Left cardiac atrium (tissue), 4 donors: ENCODE data around the gene MFF. TPM values are rescaled to one million over a fixed set of nuclear protein-coding genes. Genes with fewer than 3 reads are reported as not detected.
"Not testable (repeated sequence)": the region's sequence is repeated elsewhere in the genome, so short reads cannot be mapped to it uniquely, and the experiment has no call there.

Experiments used
- ATAC-seq, 2 donors: fragments of 200-7000 bp; cut with Tn5 transposase; one replicate each; pipeline ENCODE4 v1.9.1; 2020; ENCODE audit warnings: mild to moderate bottlenecking in 2 of 2, moderate library complexity in 2 of 2
- DNase-seq: peaks from one replicate; pipeline ENCODE4 v3.0.0-alpha.2; 2020
- intact Hi-C, 2 donors: fragments of 100-400 bp; cut with DNase I; formaldehyde crosslinking; loops; one replicate each; pipeline versions ENCODE4 v1.14.1 to v1.15.1; 2022 to 2023
- total RNA-seq, 2 donors: library from RNA; stranded (reverse); fragmentation: NEBNext Ultra II Directional; extraction: Animal tissue kit (Norgen Biotek cat#: 25700); gene quantifications; one replicate each; pipeline ENCODE4 v1.2.1, GENCODE V29; 2021
- donor health status: DM: no; HTN: yes; CAD: no.
- donor health status: DM: no; HTN: yes; CAD: no; lungs with severe emphysema.
- donor health status: DM: yes; HTN: yes; CAD: no.
- donor health status: Dilated cardiomyopathy.

MFF gene
- total RNA-seq, 2 donors from 2014 or later: 69.9 to 70.2 TPM

DNA sequence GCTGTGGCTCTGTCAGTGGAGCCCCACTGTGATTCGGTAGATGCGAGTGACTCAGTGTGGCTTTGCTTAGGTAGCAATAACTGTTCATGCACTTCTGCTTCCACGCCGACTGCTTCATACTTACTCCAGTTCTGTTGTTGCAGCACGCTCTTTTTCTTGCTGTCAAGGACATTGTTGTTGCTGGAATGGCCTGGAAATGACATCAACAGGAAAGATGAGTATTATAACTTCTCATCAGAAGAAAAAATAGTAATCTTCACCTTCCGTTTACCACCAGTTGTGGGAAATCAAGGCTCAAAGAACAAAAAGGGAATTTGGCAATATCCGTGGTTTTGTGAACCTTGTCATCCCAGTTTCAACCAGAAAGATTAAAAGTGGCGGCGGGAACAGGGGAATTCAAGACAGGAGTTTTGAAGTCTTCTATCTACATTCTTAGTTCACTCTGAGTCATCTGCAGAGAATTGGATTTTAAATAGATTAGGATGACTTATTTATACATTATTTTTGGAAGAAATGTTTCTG, 45.8 kb downstream of the MFF start:
- ATAC-seq: peak in 1 of 2 donors; percentile 77
- DNase-seq: peak; percentile 46
- intact Hi-C loops: no loop called here

DNA sequence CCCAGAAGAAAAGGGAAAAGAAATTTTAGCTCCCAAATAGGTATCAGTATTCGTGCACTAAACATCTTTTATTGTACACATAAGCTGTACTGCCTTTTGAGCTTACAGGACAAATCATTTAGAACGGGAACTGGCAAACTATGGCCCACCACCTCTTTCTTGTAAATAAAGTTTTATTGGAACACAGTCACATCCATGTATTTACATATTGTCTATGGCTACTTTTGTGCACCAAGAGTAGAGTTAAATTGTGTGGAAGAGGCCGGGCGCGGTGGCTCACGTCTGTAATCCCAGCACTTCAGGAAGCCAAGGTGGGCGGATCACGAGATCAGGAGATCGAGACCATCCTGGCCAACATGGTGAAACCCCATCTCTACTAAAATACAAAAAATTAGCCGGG, 48.3 kb downstream of the MFF start:
- no peak for ATAC-seq
- DNase-seq: no peak
- intact Hi-C loops: no loop called here

GRCh38 chr2:227374158-227374557, 49.1 kb downstream of the MFF start:
- ATAC-seq (no peak), DNase-seq (no peak)
- intact Hi-C loops: no loop called here

- ATAC-seq (no peak), DNase-seq (no peak)
- intact Hi-C loops: no loop called here
Measured at GRCh38 chr2:227376656-227377396, 51.8 kb downstream of the MFF start.

DNA sequence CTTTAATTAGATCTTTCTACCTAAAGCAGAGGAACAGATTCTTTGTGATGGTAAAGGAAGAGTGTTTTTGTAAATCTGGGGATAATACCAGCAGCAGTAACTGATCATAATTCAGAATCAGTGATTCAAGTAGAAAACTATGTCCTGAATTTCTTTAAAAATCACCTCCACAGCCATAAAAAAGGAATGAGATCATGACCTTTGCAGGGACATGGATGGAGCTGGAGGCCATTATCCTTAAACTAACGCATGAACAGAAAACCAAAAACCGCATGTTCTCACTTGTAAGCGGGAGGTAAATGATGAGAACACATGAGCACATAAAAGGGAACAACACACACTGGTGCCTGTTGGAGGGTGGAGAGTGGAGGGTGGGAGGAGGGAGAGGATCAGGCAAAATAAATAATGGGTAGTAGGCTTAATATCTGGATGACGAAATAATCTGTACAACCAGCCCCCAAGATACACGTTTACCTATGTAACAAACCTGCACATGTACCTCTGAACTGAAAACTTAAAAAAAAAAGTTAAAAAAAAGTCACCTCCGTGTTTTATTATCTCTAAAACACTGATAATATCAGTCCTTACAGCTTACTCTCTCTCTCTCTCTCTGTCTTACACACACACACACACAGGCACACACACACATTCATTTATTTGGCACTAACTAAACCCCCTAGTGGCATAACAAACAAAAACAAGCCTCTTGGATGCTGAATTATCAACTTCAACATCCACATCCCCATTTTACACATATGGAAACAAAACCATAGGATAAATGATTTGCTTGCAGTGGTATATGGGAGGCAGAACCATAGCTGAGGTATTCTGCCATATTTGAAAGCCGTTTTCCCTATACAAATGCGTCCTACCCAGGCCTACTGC, 52.7 kb downstream of the MFF start:
- ATAC-seq: no peak
- intact Hi-C loops: no loop called here
- no peak for DNase-seq

DNA sequence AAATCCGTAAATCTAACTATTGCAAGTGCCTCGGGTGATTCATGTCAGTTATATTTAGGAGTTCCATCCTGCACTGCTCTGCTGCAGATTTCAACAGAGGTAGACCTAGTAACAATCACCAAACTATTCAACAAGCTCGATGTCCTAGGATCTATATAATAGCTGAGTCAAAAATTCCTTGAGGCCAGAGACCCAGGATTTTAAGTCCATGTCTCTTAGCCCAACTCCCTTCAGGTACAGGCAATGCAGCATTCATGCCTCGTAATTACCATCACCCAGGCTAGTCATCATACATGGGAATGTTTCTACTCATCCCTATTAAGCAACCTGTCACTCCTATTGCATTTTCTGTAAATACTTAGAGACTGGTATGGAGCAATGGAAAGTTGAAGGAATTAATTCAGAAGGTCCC, 53.3 kb downstream of the MFF start:
- intact Hi-C loops: no loop called here
- ATAC-seq: no peak

GRCh38 chr2:227379095-227379494, 54.0 kb downstream of the MFF start, which contains the start of gene TM4SF20:
TSS of gene TM4SF20 (minus strand) at chr2:227379306. CDS start at chr2:227379268, 38 bp downstream.
- no peak for DNase-seq
- ATAC-seq: no peak
- intact Hi-C loops: no loop called here

More for the DNA sequence above, 53.3 kb downstream of the MFF start:
- no peak for DNase-seq

- intact Hi-C loops, DNase-seq, ATAC-seq: not testable (repeated sequence)
Measured at GRCh38 chr2:227382241-227382835, 57.3 kb downstream of the MFF start.

- no peak for ATAC-seq
- intact Hi-C loops: no loop called here
- no peak for DNase-seq
Measured at GRCh38 chr2:227383686-227384085, 58.6 kb downstream of the MFF start.

DNA sequence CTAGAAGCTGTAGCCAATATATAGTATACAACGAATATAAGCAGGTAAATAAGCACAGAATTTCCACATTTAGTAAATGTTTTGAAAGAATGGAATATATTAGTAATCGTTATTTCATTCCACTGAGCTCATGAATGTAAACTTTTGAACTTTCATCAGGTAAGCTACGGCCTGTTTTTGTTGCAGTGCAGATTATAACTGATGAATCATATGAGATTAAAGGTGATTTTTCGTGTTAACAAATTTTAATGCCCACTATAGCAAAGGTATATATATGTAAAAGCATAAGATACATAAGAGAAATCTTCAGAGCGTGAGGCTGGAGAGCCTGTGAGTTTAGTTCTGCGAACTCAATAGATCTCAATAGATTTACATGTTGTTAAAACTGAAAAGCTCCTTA, 61.6 kb downstream of the MFF start:
- intact Hi-C loops: no loop called here

DNA sequence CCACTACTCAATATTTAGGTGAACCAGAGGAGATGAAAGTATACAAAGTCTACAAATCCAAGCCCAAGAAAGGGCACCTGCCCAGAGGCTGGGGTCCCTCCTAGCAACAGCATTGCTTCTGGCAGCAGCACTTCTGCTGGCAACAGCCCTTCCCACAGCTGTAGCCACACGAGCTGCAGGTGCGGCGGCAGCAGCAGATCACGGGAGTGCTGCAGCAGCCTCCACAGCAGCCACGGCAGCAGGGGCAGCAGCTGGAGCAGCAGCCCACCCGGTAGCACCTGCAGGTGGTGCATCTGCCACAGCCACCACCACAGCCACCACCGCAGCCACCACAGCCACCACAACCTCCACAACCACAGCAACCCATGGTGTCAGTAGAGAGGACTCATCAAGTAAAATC, 62.5 kb downstream of the MFF start, which contains the start of gene SCYGR1:
Gene SCYGR1 (minus strand): TSS at position 367 of the 400 bp plus-strand sequence. CDS start 0 bp downstream, at position 367.
- DNase-seq, intact Hi-C loops, ATAC-seq: not testable (repeated sequence)

More for the DNA sequence above, 61.6 kb downstream of the MFF start:
- DNase-seq (no peak), ATAC-seq (no peak)

DNA sequence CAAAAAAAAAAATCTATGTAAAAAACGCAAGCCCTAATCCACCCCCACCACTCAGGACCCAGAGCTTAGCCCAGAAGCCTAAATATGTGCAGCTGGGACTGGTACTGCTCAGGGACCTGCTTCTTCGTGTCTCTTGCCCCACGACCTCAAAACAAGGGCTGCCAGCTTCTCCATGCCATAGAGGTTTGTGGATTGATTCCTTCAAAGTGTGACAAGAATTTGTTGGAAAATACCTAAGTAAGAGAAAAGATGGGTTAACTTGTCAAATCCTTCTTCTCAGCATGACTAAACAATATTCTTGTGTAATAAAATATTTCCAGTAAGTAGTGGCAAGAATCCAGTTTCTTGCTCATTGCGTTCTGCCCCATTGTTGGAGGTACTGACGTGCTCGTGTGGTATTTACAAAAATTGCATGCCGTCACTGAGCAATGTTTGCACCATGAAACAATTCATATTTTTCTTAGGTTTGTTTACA, 63.5 kb downstream of the MFF start:
- ATAC-seq (no peak), DNase-seq (no peak)
- intact Hi-C loops: no loop called here

DNA sequence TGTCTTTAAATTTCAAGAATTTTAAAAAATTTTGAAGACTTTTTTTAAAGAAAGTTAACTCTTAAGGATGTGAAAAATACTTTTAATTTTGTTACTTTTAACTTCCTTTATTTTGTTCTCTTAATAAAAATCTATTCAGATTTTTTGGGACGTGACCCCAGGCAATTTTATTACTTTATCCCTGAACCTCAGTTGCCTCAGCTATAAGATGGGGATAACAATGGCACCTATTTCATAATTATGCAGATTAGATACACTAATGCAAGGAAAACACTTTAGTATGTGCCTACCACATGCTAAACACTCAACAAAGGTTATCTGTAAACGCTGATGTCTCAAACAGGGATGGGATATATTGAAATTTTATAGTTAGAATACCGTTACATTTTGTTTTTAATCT, 64.2 kb downstream of the MFF start:
- ATAC-seq: no peak
- intact Hi-C loops: no loop called here
- no peak for DNase-seq

- intact Hi-C loops: no loop called here
- ATAC-seq: no peak
- DNase-seq: no peak
Measured at GRCh38 chr2:227389661-227390060, 64.6 kb downstream of the MFF start.

- intact Hi-C loops: no loop called here
- ATAC-seq (no peak), DNase-seq (no peak)
Measured at GRCh38 chr2:227390468-227391256, 65.6 kb downstream of the MFF start.

DNA sequence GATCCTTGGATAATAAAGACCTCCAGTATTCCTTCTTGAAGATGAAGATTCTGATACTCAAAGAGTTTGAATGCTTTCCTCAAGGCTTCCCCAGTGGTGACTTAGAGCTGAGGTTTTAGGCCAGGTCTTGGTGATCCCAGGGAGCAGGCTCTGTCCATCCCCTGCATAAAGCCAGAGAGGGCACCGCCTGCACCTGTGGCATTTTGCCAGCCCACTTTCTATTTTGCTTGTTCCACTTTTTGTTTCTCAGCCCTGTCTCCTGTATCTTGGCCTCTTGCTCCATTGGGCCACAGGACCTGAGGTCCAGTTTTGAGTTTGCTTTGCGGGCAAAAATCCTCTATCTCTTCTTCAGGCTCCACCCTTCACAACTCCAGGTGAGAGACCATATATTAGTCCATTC, 69.3 kb downstream of the MFF start:
- intact Hi-C loops: no loop called here
- DNase-seq (no peak), ATAC-seq (no peak)

GRCh38 chr2:227395556-227395955, 70.5 kb downstream of the MFF start:
- DNase-seq (no peak), ATAC-seq (no peak)
- intact Hi-C loops: no loop called here

DNA sequence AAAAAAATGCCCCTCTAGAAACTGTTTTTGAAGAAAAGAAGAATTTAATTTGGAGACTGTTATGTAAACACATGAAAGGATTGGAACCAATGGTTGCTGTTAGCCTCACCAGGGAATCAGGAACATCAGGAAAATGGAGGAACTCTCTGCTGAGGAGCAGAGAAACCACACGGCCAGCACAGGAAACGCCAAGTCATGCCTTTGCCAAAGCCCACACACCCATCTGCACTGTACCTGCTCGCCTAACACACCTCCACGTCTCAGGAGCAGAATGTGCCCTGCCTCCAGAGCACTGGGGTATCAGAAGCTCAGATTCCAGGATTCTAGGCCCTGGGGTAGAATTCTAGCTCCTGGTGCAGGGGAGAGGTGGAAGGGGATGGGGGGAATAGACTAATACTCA, 72.5 kb downstream of the MFF start:
- ATAC-seq (no peak), DNase-seq (no peak)
- intact Hi-C loops: no loop called here
